Measurements from ENCODE around the gene FANCC. TPM values are rescaled to one million over a fixed set of nuclear protein-coding genes. Genes with fewer than 3 reads are reported as not detected.

Gene FANCC
- total and polyA plus RNA-seq, 2 donors, result 4.1 to 4.8 TPM

DNA sequence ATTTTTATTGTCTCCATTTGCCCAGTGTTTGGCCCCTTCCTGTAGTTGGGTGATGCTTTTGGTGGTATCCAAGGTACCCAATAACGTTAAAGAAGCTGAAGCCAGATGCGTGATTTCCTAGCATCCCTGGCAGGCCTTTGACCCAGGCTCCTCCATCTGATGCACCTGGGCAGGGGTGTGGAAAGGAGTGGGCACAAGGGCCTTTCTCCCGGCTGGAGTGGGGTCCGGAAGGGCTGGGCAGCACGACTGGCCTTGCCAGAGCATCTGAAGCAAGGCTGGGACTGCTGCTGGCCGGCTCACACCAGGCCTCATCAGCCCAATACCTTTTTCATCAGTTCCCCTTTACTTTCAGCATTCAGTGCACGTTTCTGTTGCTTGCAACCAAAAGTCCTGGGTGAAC lies 220.2 kb downstream of the FANCC start:
- Histone ChIP-seq H3K27me3 (ENCODE audit: control insufficient read depth in 2 of 2, insufficient read depth in 1 of 2, low read length in 1 of 2) (no peaks in the 10 kb centered on the region), H3K27ac (ENCODE audit: low read depth in 1 of 2, low read length in 1 of 2) (no peak overlapping the region), H3K9me3 (ENCODE audit: control insufficient read depth in 2 of 2, insufficient read depth in 1 of 2, low read length in 1 of 2) (no peaks in the 10 kb centered on the region), H3K4me1 (ENCODE audit: control insufficient read depth in 2 of 2, insufficient read depth in 2 of 2, low read length in 2 of 2) (peaks cover 14 to 32% of the 10 kb centered on the region in 2 donors), H3K4me3 (ENCODE audit: low read length in 2 of 2) (no peak overlapping the region), H3K36me3 (ENCODE audit: control insufficient read depth in 2 of 2, insufficient read depth in 2 of 2, low read length in 1 of 2) (peaks cover 4 to 6% of the 10 kb centered on the region in 2 donors)
- no peak for DNase-seq (ENCODE audit: low read depth in 6 of 9, low spot score in 9 of 9)
- WGBS, result 98% methylated on average over 7 of the region's 7 CpGs

- Histone ChIP-seq H3K4me1 (ENCODE audit: control insufficient read depth in 2 of 2, insufficient read depth in 2 of 2, low read length in 2 of 2) (peaks cover 18 to 36% of the 10 kb centered on the region in 2 donors), H3K4me3 (ENCODE audit: low read length in 2 of 2) (no peak overlapping the region), H3K9me3 (ENCODE audit: control insufficient read depth in 2 of 2, insufficient read depth in 1 of 2, low read length in 1 of 2) (no peaks in the 10 kb centered on the region), H3K27me3 (ENCODE audit: control insufficient read depth in 2 of 2, insufficient read depth in 1 of 2, low read length in 1 of 2) (no peaks in the 10 kb centered on the region), H3K27ac (ENCODE audit: low read depth in 1 of 2, low read length in 1 of 2) (no peak overlapping the region), H3K36me3 (ENCODE audit: control insufficient read depth in 2 of 2, insufficient read depth in 2 of 2, low read length in 1 of 2) (peaks cover 4 to 6% of the 10 kb centered on the region in 2 donors)
- WGBS, result 96% methylated on average over 6 of the region's 6 CpGs
- no peak for DNase-seq (ENCODE audit: low read depth in 6 of 9, low spot score in 9 of 9)
Measured at GRCh38 chr9:95096807-95097206, 220.7 kb downstream of the FANCC start.

- WGBS, result 98% methylated on average over 12 of the region's 12 CpGs
- Histone ChIP-seq H3K9me3 (ENCODE audit: control insufficient read depth in 2 of 2, insufficient read depth in 1 of 2, low read length in 1 of 2) (no peaks in the 10 kb centered on the region), H3K36me3 (ENCODE audit: control insufficient read depth in 2 of 2, insufficient read depth in 2 of 2, low read length in 1 of 2) (peaks cover 4 to 6% of the 10 kb centered on the region in 2 donors), H3K27me3 (ENCODE audit: control insufficient read depth in 2 of 2, insufficient read depth in 1 of 2, low read length in 1 of 2) (no peaks in the 10 kb centered on the region), H3K4me1 (ENCODE audit: control insufficient read depth in 2 of 2, insufficient read depth in 2 of 2, low read length in 2 of 2) (peaks cover 18 to 41% of the 10 kb centered on the region in 2 donors), H3K4me3 (ENCODE audit: low read length in 2 of 2) (no peak overlapping the region), H3K27ac (ENCODE audit: low read depth in 1 of 2, low read length in 1 of 2) (no peak overlapping the region)
- no peak for DNase-seq (ENCODE audit: low read depth in 6 of 9, low spot score in 9 of 9)
Measured at GRCh38 chr9:95096381-95096780, 221.1 kb downstream of the FANCC start.

GRCh38 chr9:95095641-95096355 lies 221.7 kb downstream of the FANCC start:
- WGBS, result 95% methylated on average over 22 of the region's 22 CpGs
- H3K27ac ChIP-seq (ENCODE audit: low read depth in 1 of 2, low read length in 1 of 2), result no peak overlapping the region

DNA sequence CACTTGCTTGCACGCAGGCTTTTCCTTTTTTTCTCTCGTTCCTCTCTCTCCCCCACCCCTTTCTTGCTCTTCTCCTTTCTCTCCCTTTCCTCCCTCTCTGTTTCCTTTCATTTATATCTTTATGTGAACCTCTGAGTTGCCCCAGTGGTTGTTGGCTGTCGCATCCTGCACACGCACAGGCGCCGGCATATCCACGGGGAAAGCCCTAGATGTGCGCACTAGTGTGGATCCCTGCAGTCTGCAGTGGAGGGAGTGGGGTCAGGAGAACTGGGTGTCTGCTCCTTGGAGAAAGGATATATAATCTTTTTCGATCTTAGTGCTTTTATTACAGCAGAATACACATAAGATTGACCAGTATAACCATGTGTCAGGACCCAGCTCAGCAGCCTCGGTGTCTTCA lies 223.5 kb downstream of the FANCC start:
- H3K4me1 ChIP-seq (ENCODE audit: control insufficient read depth in 2 of 2, insufficient read depth in 2 of 2, low read length in 2 of 2), result peaks cover 18 to 59% of the 10 kb centered on the region in 2 donors
- no peak overlapping the region for H3K4me3 ChIP-seq (ENCODE audit: low read length in 2 of 2)
- DNase-seq (ENCODE audit: low read depth in 6 of 9, low spot score in 9 of 9), result no peak
- H3K27me3 ChIP-seq (ENCODE audit: control insufficient read depth in 2 of 2, insufficient read depth in 1 of 2, low read length in 1 of 2), result no peaks in the 10 kb centered on the region
- no peaks in the 10 kb centered on the region for H3K9me3 ChIP-seq (ENCODE audit: control insufficient read depth in 2 of 2, insufficient read depth in 1 of 2, low read length in 1 of 2)
- H3K27ac ChIP-seq (ENCODE audit: low read depth in 1 of 2, low read length in 1 of 2), result no peak overlapping the region
- 88% methylated on average over 10 of the region's 10 CpGs for WGBS
- no peaks in the 10 kb centered on the region for H3K36me3 ChIP-seq (ENCODE audit: control insufficient read depth in 2 of 2, insufficient read depth in 2 of 2, low read length in 1 of 2)

More at GRCh38 chr9:95095641-95096355, 221.7 kb downstream of the FANCC start:
- peaks cover 3 to 4% of the 10 kb centered on the region in 2 donors for H3K36me3 ChIP-seq (ENCODE audit: control insufficient read depth in 2 of 2, insufficient read depth in 2 of 2, low read length in 1 of 2)
- H3K4me3 ChIP-seq (ENCODE audit: low read length in 2 of 2), result no peak overlapping the region
- no peaks in the 10 kb centered on the region for H3K9me3 ChIP-seq (ENCODE audit: control insufficient read depth in 2 of 2, insufficient read depth in 1 of 2, low read length in 1 of 2)
- peaks cover 18 to 42% of the 10 kb centered on the region in 2 donors for H3K4me1 ChIP-seq (ENCODE audit: control insufficient read depth in 2 of 2, insufficient read depth in 2 of 2, low read length in 2 of 2)
- DNase-seq (ENCODE audit: low read depth in 6 of 9, low spot score in 9 of 9), result no peak
- H3K27me3 ChIP-seq (ENCODE audit: control insufficient read depth in 2 of 2, insufficient read depth in 1 of 2, low read length in 1 of 2), result no peaks in the 10 kb centered on the region

DNA sequence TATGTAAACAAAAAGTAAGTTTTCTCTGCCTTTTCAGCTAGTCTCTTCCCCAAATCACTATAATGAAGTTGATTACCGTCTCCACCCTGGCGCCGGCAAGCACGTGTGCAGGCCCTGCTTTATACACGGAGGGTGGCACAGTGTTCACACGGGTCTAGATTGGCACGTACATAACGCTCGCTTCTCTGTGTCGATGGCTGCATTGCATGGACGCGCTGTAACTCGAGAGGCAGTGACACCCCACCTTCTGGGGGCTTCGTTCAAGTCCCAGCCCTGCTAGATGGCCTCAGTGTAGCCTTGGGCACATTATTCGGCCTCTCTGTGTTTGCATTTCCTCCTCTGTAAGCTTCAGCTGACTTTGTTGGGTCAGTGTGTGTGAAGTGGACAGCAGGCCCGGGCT lies 223.9 kb downstream of the FANCC start:
- H3K36me3 ChIP-seq (ENCODE audit: control insufficient read depth in 2 of 2, insufficient read depth in 2 of 2, low read length in 1 of 2), result no peaks in the 10 kb centered on the region
- peaks cover 18 to 61% of the 10 kb centered on the region in 2 donors for H3K4me1 ChIP-seq (ENCODE audit: control insufficient read depth in 2 of 2, insufficient read depth in 2 of 2, low read length in 2 of 2)
- H3K27ac ChIP-seq (ENCODE audit: low read depth in 1 of 2, low read length in 1 of 2), result no peak overlapping the region
- H3K27me3 ChIP-seq (ENCODE audit: control insufficient read depth in 2 of 2, insufficient read depth in 1 of 2, low read length in 1 of 2), result no peaks in the 10 kb centered on the region
- no peaks in the 10 kb centered on the region for H3K9me3 ChIP-seq (ENCODE audit: control insufficient read depth in 2 of 2, insufficient read depth in 1 of 2, low read length in 1 of 2)
- WGBS, result 98% methylated on average over 16 of the region's 16 CpGs
- DNase-seq (ENCODE audit: low read depth in 6 of 9, low spot score in 9 of 9), result no peak
- H3K4me3 ChIP-seq (ENCODE audit: low read length in 2 of 2), result no peak overlapping the region

- peak in 2 of 9 donors; percentile 17 to 42 for DNase-seq (ENCODE audit: low read depth in 6 of 9, low spot score in 9 of 9)
- H3K36me3 ChIP-seq (ENCODE audit: control insufficient read depth in 2 of 2, insufficient read depth in 2 of 2, low read length in 1 of 2), result no peaks in the 10 kb centered on the region
- peak overlapping the region in 1 of 2 donors; percentile 18 for H3K27ac ChIP-seq (ENCODE audit: low read depth in 1 of 2, low read length in 1 of 2)
- H3K4me1 ChIP-seq (ENCODE audit: control insufficient read depth in 2 of 2, insufficient read depth in 2 of 2, low read length in 2 of 2), result peaks cover 18 to 56% of the 10 kb centered on the region in 2 donors
- H3K27me3 ChIP-seq (ENCODE audit: control insufficient read depth in 2 of 2, insufficient read depth in 1 of 2, low read length in 1 of 2), result no peaks in the 10 kb centered on the region
- H3K9me3 ChIP-seq (ENCODE audit: control insufficient read depth in 2 of 2, insufficient read depth in 1 of 2, low read length in 1 of 2), result no peaks in the 10 kb centered on the region
- no peak overlapping the region for H3K4me3 ChIP-seq (ENCODE audit: low read length in 2 of 2)
- WGBS, result 48% methylated on average over 19 of the region's 19 CpGs
Measured at GRCh38 chr9:95092262-95093072, 225.0 kb downstream of the FANCC start.

- Histone ChIP-seq H3K27me3 (ENCODE audit: control insufficient read depth in 2 of 2, insufficient read depth in 1 of 2, low read length in 1 of 2) (no peaks in the 10 kb centered on the region), H3K4me1 (ENCODE audit: control insufficient read depth in 2 of 2, insufficient read depth in 2 of 2, low read length in 2 of 2) (peaks cover 18 to 56% of the 10 kb centered on the region in 2 donors), H3K36me3 (ENCODE audit: control insufficient read depth in 2 of 2, insufficient read depth in 2 of 2, low read length in 1 of 2) (no peaks in the 10 kb centered on the region), H3K4me3 (ENCODE audit: low read length in 2 of 2) (no peak overlapping the region), H3K27ac (ENCODE audit: low read depth in 1 of 2, low read length in 1 of 2) (no peak overlapping the region), H3K9me3 (ENCODE audit: control insufficient read depth in 2 of 2, insufficient read depth in 1 of 2, low read length in 1 of 2) (no peaks in the 10 kb centered on the region)
- WGBS, result 69% methylated on average over 12 of the region's 12 CpGs
- DNase-seq (ENCODE audit: low read depth in 6 of 9, low spot score in 9 of 9), result no peak
Measured at GRCh38 chr9:95091601-95092261, 225.8 kb downstream of the FANCC start.
